Muscle of leg (tissue), 11 donors: Measurements from ENCODE around the gene FBXW8. TPM values are rescaled to one million over a fixed set of nuclear protein-coding genes. Genes with fewer than 3 reads are reported as not detected.

Experiments
- DNase-seq: peaks from one replicate; pipeline ENCODE4 v3.0.0; 2013
- H3K27ac ChIP-seq: one replicate; pipeline ENCODE4 v1.5.1; 2013; ENCODE audit warnings: mild to moderate bottlenecking, low read length, control low read depth
- H3K27me3 ChIP-seq: one replicate; pipeline ENCODE4 v1.6.1; 2013; ENCODE audit warnings: low read length; ENCODE audit not compliant: control insufficient read depth, insufficient read depth
- H3K36me3 ChIP-seq: one replicate; pipeline ENCODE4 v1.6.1; 2013; ENCODE audit warnings: low read length; ENCODE audit not compliant: control insufficient read depth, insufficient read depth
- H3K4me1 ChIP-seq: one replicate; pipeline ENCODE4 v1.6.1; 2013; ENCODE audit warnings: low read length; ENCODE audit not compliant: control insufficient read depth, insufficient read depth
- H3K4me3 ChIP-seq: one replicate; pipeline ENCODE4 v1.5.1; 2013; ENCODE audit warnings: low read length, control low read depth
- H3K9me3 ChIP-seq: replicated peaks from 2 replicates; pipeline ENCODE4 v1.6.1; 2013; ENCODE audit warnings: low read depth, low read length; ENCODE audit not compliant: control insufficient read depth
- WGBS: methylation state at CpG from one replicate; pipeline ENCODE4 v1.1.5; 2013; ENCODE audit warnings: missing lambda C conversion rate; ENCODE audit not compliant: insufficient coverage; 5-methylcytosine and 5-hydroxymethylcytosine counted together
- polyA plus RNA-seq, 8 donors: library from polyadenylated mRNA; unstranded; fragments of 120-200 nt; gene quantifications; one replicate each; pipeline versions ENCODE4 v1.2.1 to v1.2.3, GENCODE V29; 2013; ENCODE audit warnings: inconsistent platforms in 1 of 8, low replicate concordance in 1 of 8; ENCODE audit not compliant: insufficient read length in 8 of 8, insufficient read depth in 1 of 8
- total RNA-seq: library from RNA; stranded (reverse); fragments of 120-200 nt; gene quantifications from one replicate; pipeline ENCODE4 v1.2.4, GENCODE V29; 2013

The FBXW8 gene
- total and polyA plus RNA-seq, 9 donors, result 11.1 to 20.3 (median 14.8) TPM

DNA sequence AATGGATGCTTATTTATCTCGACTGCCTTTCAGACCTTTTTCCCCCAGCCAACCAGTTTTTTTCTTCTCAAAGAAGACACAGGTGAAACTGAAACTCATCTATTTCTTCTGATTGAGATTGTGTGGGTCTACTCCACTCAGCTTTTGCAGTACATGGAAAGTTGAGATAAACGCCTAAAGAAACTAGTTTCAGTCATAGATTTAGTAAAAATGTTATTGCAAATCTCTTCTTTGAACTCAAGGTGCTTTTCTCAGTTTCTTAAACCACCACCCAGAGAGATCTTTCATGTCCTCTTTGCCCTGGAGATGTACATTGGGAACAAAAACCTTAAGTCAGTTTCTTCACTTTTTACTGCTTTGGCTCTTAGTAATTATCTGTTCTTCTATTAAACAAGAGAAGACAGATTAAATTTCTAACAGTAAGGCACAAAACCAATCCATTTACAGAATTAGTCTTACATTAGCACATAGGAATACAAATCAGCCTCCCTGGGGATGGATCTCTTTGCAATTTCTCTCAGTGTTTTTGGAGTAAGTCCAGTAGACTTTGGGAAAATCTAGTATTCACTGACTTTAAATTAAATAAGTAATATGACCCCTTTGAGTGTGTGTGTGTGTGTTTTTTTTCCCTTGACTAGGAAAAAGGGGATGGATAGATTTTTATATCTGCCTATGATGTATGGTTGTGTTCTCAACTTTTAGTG is 11.6 kb downstream of the FBXW8 start:
- DNase-seq, result peak; percentile 80
- Histone ChIP-seq H3K4me1 (peaks cover under 1% of the 10 kb centered on the region), H3K27ac (no peak overlapping the region), H3K4me3 (no peak overlapping the region), H3K27me3 (no peaks in the 10 kb centered on the region), H3K36me3 (peaks cover 6% of the 10 kb centered on the region), H3K9me3 (no peaks in the 10 kb centered on the region)
- no CpG with 5 or more reads among the region's 2 CpGs for WGBS

GRCh38 chr12:116924558-116925453 is 14.1 kb downstream of the FBXW8 start:
- H3K9me3 ChIP-seq, result no peaks in the 10 kb centered on the region
- H3K36me3 ChIP-seq, result peaks cover 14% of the 10 kb centered on the region
- H3K27ac ChIP-seq, result no peak overlapping the region
- no peak overlapping the region for H3K4me3 ChIP-seq
- DNase-seq, result no peak
- no peaks in the 10 kb centered on the region for H3K27me3 ChIP-seq
- H3K4me1 ChIP-seq, result peaks cover 2% of the 10 kb centered on the region
- WGBS, result 64% methylated on average over 3 of the region's 5 CpGs

GRCh38 chr12:116926283-116927243 is 15.8 kb downstream of the FBXW8 start:
- peaks cover 2% of the 10 kb centered on the region for H3K4me1 ChIP-seq
- H3K27me3 ChIP-seq, result no peaks in the 10 kb centered on the region
- peaks cover 20% of the 10 kb centered on the region for H3K36me3 ChIP-seq
- WGBS, result 20% methylated on average over 6 of the region's 8 CpGs
- H3K9me3 ChIP-seq, result peaks cover 4% of the 10 kb centered on the region
- H3K4me3 ChIP-seq, result no peak overlapping the region
- H3K27ac ChIP-seq, result no peak overlapping the region
- peak; percentile 86 for DNase-seq

- H3K27me3 ChIP-seq, result no peaks in the 10 kb centered on the region
- peaks cover 4% of the 10 kb centered on the region for H3K9me3 ChIP-seq
- H3K36me3 ChIP-seq, result peaks cover 20% of the 10 kb centered on the region
- H3K4me1 ChIP-seq, result peaks cover 2% of the 10 kb centered on the region
- DNase-seq, result no peak
- no peak overlapping the region for H3K27ac ChIP-seq
- 67% methylated on average over 7 of the region's 9 CpGs for WGBS
- no peak overlapping the region for H3K4me3 ChIP-seq
These were observed 16.6 kb downstream of the FBXW8 start for GRCh38 chr12:116927244-116927940.

DNA sequence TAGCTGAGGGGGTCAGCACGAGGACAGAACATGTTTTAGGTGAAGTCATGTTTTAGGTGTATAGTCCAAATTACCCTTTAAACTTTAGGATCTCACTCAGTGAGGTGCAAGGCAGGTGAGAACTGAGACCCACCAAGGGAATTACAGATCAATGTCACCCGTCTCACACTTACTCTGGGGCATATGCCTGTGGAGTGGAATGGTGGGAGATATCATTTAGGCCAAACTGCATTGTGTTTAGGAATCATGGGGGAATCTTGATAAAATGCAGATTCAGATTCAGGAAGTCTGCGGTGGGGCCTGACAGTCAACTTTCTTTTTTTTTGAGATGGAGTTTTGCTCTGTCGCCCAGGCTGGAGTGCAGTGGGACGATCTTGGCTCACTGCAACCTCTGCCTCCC is 17.8 kb downstream of the FBXW8 start:
- H3K4me1 ChIP-seq, result peaks cover 7% of the 10 kb centered on the region
- no peaks in the 10 kb centered on the region for H3K27me3 ChIP-seq
- 92% methylated on average over 1 of the region's 5 CpGs for WGBS
- DNase-seq, result no peak
- H3K36me3 ChIP-seq, result peaks cover 20% of the 10 kb centered on the region
- H3K27ac ChIP-seq, result no peak overlapping the region
- no peak overlapping the region for H3K4me3 ChIP-seq
- H3K9me3 ChIP-seq, result peaks cover 4% of the 10 kb centered on the region

GRCh38 chr12:116929885-116930284 is 19.1 kb downstream of the FBXW8 start:
- Histone ChIP-seq H3K9me3 (peaks cover 4% of the 10 kb centered on the region), H3K27me3 (no peaks in the 10 kb centered on the region), H3K4me3 (no peak overlapping the region), H3K36me3 (peaks cover 20% of the 10 kb centered on the region), H3K4me1 (peaks cover 10% of the 10 kb centered on the region), H3K27ac (no peak overlapping the region)
- no peak for DNase-seq

GRCh38 chr12:116931665-116932064 is 20.9 kb downstream of the FBXW8 start:
- peaks cover 10% of the 10 kb centered on the region for H3K4me1 ChIP-seq
- DNase-seq, result no peak
- H3K9me3 ChIP-seq, result peaks cover 6% of the 10 kb centered on the region
- no peak overlapping the region for H3K4me3 ChIP-seq
- no peaks in the 10 kb centered on the region for H3K27me3 ChIP-seq
- peaks cover 23% of the 10 kb centered on the region for H3K36me3 ChIP-seq
- H3K27ac ChIP-seq, result no peak overlapping the region

DNA sequence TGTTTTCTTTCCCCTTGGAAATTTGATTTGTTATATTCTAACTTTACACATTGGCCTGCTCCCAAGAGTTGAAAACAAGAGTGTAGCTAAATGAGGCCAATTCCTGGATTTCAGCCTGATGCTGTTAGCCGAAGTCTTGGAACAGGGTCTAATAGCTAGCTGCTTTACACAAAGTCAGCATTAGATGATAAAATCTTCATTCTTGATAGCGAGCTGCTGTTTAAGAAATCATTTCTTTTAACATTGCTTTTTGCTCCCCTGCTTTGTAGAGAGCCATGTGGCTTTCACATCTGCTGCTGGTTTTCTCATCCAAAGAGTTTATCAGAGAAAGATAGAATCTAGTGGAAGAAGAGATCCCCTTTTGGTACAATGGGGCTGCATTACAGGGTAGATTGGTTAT is 22.3 kb downstream of the FBXW8 start:
- Histone ChIP-seq H3K4me3 (no peak overlapping the region), H3K9me3 (peaks cover 6% of the 10 kb centered on the region), H3K27me3 (no peaks in the 10 kb centered on the region), H3K27ac (peak overlapping the region; percentile 20), H3K4me1 (peaks cover 13% of the 10 kb centered on the region), H3K36me3 (peaks cover 31% of the 10 kb centered on the region)
- WGBS, result 18% methylated on average over 2 of the region's 2 CpGs
- peak; percentile 95 for DNase-seq

- no peak for DNase-seq
- peaks cover 13% of the 10 kb centered on the region for H3K4me1 ChIP-seq
- no CpG with 5 or more reads among the region's 3 CpGs for WGBS
- H3K27ac ChIP-seq, result peak overlapping the region; percentile 20
- no peaks in the 10 kb centered on the region for H3K27me3 ChIP-seq
- peaks cover 6% of the 10 kb centered on the region for H3K9me3 ChIP-seq
- no peak overlapping the region for H3K4me3 ChIP-seq
- H3K36me3 ChIP-seq, result peaks cover 25% of the 10 kb centered on the region
These were observed 22.9 kb downstream of the FBXW8 start for GRCh38 chr12:116933512-116934246.
